H1 (cell line): ENCODE measurements around the gene NOS3.

Experiments
- POLR2AphosphoS5 ChIP-seq: IDR thresholded peaks from 2 replicates; pipeline ENCODE4 v1.6.1; 2011; ENCODE audit warnings: low read depth, low read length
- RNF2 ChIP-seq: fragments of 200-900, 300-1000 bp; sonication (generic); IDR thresholded peaks from 2 replicates; pipeline ENCODE4 v1.7.1; 2016; ENCODE audit warnings: borderline replicate concordance, low read depth, mild to moderate bottlenecking, antibody characterized with exemption, low read length; ENCODE audit not compliant: poor library complexity, severe bottlenecking; ENCODE audit errors: missing control alignments
- TF ChIP-seq, protein P1 (sequence below), 3 experiments: IDR thresholded peaks; 1 replicate in 2 of 3; 2 replicates in 1 of 3; pipeline versions ENCODE4 v1.5.1 to v1.6.1; 2011; ENCODE audit warnings: low read length in 3 of 3, mild to moderate bottlenecking in 3 of 3, inconsistent platforms in 2 of 3, low read depth in 1 of 3, moderate library complexity in 1 of 3; ENCODE audit not compliant: insufficient read depth in 1 of 3; ENCODE audit errors: control extremely low read depth in 1 of 3

GRCh38 chr7:151014950-151015349, 24.1 kb downstream of the NOS3 start:
- TF ChIP-seq, protein P1, sequence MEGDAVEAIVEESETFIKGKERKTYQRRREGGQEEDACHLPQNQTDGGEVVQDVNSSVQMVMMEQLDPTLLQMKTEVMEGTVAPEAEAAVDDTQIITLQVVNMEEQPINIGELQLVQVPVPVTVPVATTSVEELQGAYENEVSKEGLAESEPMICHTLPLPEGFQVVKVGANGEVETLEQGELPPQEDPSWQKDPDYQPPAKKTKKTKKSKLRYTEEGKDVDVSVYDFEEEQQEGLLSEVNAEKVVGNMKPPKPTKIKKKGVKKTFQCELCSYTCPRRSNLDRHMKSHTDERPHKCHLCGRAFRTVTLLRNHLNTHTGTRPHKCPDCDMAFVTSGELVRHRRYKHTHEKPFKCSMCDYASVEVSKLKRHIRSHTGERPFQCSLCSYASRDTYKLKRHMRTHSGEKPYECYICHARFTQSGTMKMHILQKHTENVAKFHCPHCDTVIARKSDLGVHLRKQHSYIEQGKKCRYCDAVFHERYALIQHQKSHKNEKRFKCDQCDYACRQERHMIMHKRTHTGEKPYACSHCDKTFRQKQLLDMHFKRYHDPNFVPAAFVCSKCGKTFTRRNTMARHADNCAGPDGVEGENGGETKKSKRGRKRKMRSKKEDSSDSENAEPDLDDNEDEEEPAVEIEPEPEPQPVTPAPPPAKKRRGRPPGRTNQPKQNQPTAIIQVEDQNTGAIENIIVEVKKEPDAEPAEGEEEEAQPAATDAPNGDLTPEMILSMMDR (IDR thresholded peaks at IDR 0.05; ENCODE audit: control extremely low read depth in 1 of 3, insufficient read depth in 1 of 3, low read depth in 1 of 3, low read length in 3 of 3), result no peak
- TF ChIP-seq RNF2 (no peak), POLR2AphosphoS5 (no peak)
